ENCODE results near the gene C2orf15.
"Not testable (repeated sequence)": the region's sequence is repeated elsewhere in the genome, so short reads cannot be mapped to it uniquely, and the experiment has no call there.

DNA sequence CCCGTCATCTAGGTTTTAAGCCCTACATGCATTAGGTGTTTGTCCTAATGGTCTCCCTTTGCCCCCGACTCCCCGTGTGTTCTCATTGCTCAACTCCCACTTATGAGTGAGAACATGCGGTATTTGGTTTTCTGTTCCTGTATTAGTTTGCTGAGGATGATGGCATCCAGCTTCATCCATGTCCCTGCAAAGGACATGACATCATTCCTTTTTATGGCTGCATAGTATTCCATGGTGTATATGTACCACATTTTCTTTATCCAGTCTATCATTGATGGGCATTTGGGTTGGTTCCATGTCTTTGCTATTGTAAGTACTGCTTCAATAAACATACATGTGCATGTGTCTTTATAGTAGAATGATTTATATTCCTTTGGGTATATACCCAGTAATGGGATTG is 50.9 kb downstream of the C2orf15 start:
- TF ChIP-seq, protein P1, sequence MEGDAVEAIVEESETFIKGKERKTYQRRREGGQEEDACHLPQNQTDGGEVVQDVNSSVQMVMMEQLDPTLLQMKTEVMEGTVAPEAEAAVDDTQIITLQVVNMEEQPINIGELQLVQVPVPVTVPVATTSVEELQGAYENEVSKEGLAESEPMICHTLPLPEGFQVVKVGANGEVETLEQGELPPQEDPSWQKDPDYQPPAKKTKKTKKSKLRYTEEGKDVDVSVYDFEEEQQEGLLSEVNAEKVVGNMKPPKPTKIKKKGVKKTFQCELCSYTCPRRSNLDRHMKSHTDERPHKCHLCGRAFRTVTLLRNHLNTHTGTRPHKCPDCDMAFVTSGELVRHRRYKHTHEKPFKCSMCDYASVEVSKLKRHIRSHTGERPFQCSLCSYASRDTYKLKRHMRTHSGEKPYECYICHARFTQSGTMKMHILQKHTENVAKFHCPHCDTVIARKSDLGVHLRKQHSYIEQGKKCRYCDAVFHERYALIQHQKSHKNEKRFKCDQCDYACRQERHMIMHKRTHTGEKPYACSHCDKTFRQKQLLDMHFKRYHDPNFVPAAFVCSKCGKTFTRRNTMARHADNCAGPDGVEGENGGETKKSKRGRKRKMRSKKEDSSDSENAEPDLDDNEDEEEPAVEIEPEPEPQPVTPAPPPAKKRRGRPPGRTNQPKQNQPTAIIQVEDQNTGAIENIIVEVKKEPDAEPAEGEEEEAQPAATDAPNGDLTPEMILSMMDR (conservative IDR thresholded peaks at IDR 0.05), result not testable (repeated sequence)
- not testable (repeated sequence) for TF ChIP-seq ZFX (IDR thresholded peaks at IDR 0.05)

All from C4-2B (cell line).